ENCODE results near the gene NR3C2. TPM values are rescaled to one million over a fixed set of nuclear protein-coding genes. Genes with fewer than 3 reads are reported as not detected.

The NR3C2 gene
- total RNA-seq, 1 experiment from 2014 or later: 0.16 TPM

- no TSS peak for BruUV-seq (replicated peaks)
- ChIA-PET POLR2A (no interaction called here), CTCF (no interaction called here)
- Histone ChIP-seq H3K9me3 (peaks cover 5% of the 10 kb centered on the region; the same call in 1 of the 2 replicates), H3K4me3 (ENCODE audit: low read depth, low read length) (no peak overlapping the region), H3K36me3 (ENCODE audit: control insufficient read depth, insufficient read depth, low read length) (no peaks in the 10 kb centered on the region), H3K4me1 (no peaks in the 10 kb centered on the region), H3K27me3 (replicated peaks; ENCODE audit: control insufficient read depth, insufficient read depth, low read length) (no peaks in the 10 kb centered on the region)
- Mint-ChIP-seq H3K4me1 (ENCODE audit: low read depth, unreplicated experiment) (no peaks in the 10 kb centered on the region), H3K9me3 (ENCODE audit: unreplicated experiment) (peaks cover 22% of the 10 kb centered on the region), H3K4me3 (ENCODE audit: unreplicated experiment) (no peak overlapping the region), H3K27me3 (ENCODE audit: insufficient read depth, unreplicated experiment) (peaks cover 5% of the 10 kb centered on the region), H3K36me3 (ENCODE audit: insufficient read depth, unreplicated experiment) (peaks cover 2% of the 10 kb centered on the region), H3K27ac (ENCODE audit: unreplicated experiment) (no peak overlapping the region)
- no peak for TF ChIP-seq CTCF (IDR thresholded peaks at IDR 0.05; ENCODE audit: insufficient read depth in 1 of 2, low read depth in 1 of 2, low read length in 1 of 2, severe bottlenecking in 1 of 2, unreplicated experiment in 1 of 2)
- intact Hi-C loops (cut with micrococcal nuclease; ENCODE audit: unreplicated experiment): no loop called here
- no peak for DNase-seq
Observed at GRCh38 chr4:148118179-148118578, 324.0 kb downstream of the NR3C2 start.

- intact Hi-C loops (cut with micrococcal nuclease; ENCODE audit: unreplicated experiment): no loop called here
- Histone ChIP-seq H3K36me3 (ENCODE audit: control insufficient read depth, insufficient read depth, low read length) (no peaks in the 10 kb centered on the region), H3K4me3 (ENCODE audit: low read depth, low read length) (no peak overlapping the region), H3K27me3 (replicated peaks; ENCODE audit: control insufficient read depth, insufficient read depth, low read length) (no peaks in the 10 kb centered on the region), H3K4me1 (no peaks in the 10 kb centered on the region), H3K9me3 (no peaks in the 10 kb centered on the region; the same call in 1 of the 2 replicates)
- TF ChIP-seq CTCF (IDR thresholded peaks at IDR 0.05; ENCODE audit: insufficient read depth in 1 of 2, low read depth in 1 of 2, low read length in 1 of 2, severe bottlenecking in 1 of 2, unreplicated experiment in 1 of 2): no peak
- no TSS peak for BruUV-seq (replicated peaks)
- POLR2A ChIA-PET: no interaction called here
- no peak for DNase-seq
- CTCF ChIA-PET: no interaction called here
- peaks cover 10% of the 10 kb centered on the region for H3K9me3 Mint-ChIP-seq (ENCODE audit: unreplicated experiment)
- peaks cover 5% of the 10 kb centered on the region for H3K27me3 Mint-ChIP-seq (ENCODE audit: insufficient read depth, unreplicated experiment)
- H3K4me3 Mint-ChIP-seq (ENCODE audit: unreplicated experiment): no peak overlapping the region
- no peaks in the 10 kb centered on the region for H3K4me1 Mint-ChIP-seq (ENCODE audit: low read depth, unreplicated experiment)
- no peaks in the 10 kb centered on the region for H3K36me3 Mint-ChIP-seq (ENCODE audit: insufficient read depth, unreplicated experiment)
- no peak overlapping the region for H3K27ac Mint-ChIP-seq (ENCODE audit: unreplicated experiment)
Observed at GRCh38 chr4:148116969-148117368, 325.2 kb downstream of the NR3C2 start.

GRCh38 chr4:148116264-148116663 lies 325.9 kb downstream of the NR3C2 start:
- Histone ChIP-seq H3K9me3 (no peaks in the 10 kb centered on the region), H3K4me3 (ENCODE audit: low read depth, low read length) (no peak overlapping the region), H3K27me3 (replicated peaks; ENCODE audit: control insufficient read depth, insufficient read depth, low read length) (no peaks in the 10 kb centered on the region), H3K4me1 (no peaks in the 10 kb centered on the region), H3K36me3 (ENCODE audit: control insufficient read depth, insufficient read depth, low read length) (no peaks in the 10 kb centered on the region)
- no peaks in the 10 kb centered on the region for H3K36me3 Mint-ChIP-seq (ENCODE audit: insufficient read depth, unreplicated experiment)
- no peak for TF ChIP-seq CTCF (IDR thresholded peaks at IDR 0.05; ENCODE audit: insufficient read depth in 1 of 2, low read depth in 1 of 2, low read length in 1 of 2, severe bottlenecking in 1 of 2, unreplicated experiment in 1 of 2)
- peaks cover 5% of the 10 kb centered on the region for H3K27me3 Mint-ChIP-seq (ENCODE audit: insufficient read depth, unreplicated experiment)
- H3K4me1 Mint-ChIP-seq (ENCODE audit: low read depth, unreplicated experiment): no peaks in the 10 kb centered on the region
- peaks cover 3% of the 10 kb centered on the region for H3K9me3 Mint-ChIP-seq (ENCODE audit: unreplicated experiment)
- intact Hi-C loops (cut with micrococcal nuclease; ENCODE audit: unreplicated experiment): no loop called here
- no TSS peak for BruUV-seq (replicated peaks)
- ChIA-PET POLR2A (no interaction called here), CTCF (no interaction called here)
- H3K4me3 Mint-ChIP-seq (ENCODE audit: unreplicated experiment): no peak overlapping the region
- H3K27ac Mint-ChIP-seq (ENCODE audit: unreplicated experiment): no peak overlapping the region
- no peak for DNase-seq
